ENCODE measurements around the gene GYPB.

DNA sequence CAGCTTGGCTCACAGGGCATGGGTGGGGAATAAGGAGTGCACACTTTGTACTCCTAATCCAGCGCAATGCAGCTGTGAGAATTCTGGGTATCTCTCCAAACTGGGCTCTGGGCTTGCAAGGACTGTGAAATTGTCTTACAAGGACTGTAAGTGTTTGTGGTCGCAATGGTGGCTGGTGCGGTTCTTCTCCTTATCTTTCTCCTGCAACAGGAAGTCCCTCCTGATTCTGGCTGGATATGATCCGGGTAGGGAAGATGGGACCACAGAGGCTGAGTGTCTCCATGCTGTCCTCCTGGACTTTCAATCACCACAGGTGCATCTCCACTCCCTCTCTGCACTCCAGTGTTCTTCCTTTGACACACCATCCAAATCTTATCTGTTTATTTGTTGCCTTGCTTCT is 58.1 kb downstream of the GYPB start:
- TF ChIP-seq, protein P1, sequence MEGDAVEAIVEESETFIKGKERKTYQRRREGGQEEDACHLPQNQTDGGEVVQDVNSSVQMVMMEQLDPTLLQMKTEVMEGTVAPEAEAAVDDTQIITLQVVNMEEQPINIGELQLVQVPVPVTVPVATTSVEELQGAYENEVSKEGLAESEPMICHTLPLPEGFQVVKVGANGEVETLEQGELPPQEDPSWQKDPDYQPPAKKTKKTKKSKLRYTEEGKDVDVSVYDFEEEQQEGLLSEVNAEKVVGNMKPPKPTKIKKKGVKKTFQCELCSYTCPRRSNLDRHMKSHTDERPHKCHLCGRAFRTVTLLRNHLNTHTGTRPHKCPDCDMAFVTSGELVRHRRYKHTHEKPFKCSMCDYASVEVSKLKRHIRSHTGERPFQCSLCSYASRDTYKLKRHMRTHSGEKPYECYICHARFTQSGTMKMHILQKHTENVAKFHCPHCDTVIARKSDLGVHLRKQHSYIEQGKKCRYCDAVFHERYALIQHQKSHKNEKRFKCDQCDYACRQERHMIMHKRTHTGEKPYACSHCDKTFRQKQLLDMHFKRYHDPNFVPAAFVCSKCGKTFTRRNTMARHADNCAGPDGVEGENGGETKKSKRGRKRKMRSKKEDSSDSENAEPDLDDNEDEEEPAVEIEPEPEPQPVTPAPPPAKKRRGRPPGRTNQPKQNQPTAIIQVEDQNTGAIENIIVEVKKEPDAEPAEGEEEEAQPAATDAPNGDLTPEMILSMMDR (IDR thresholded peaks at IDR 0.05) = no peak
- TF ChIP-seq POLR2A (IDR thresholded peaks at IDR 0.05) = no peak
